ENCODE results near the gene KLRC1. TPM values are rescaled to one million over a fixed set of nuclear protein-coding genes. Genes with fewer than 3 reads are reported as not detected.

Gene KLRC1
- total and polyA plus RNA-seq, 2 of the 8 experiments (the other 6 are each of a cell fraction or from before 2014, with no cell fraction given) = not detected

- no peak overlapping the region; a peak in 1 of 8 replicates for H3K4me3 ChIP-seq (ENCODE audit: extremely low read depth in 1 of 4, insufficient read depth in 2 of 4, low read depth in 3 of 4, low read length in 4 of 4)
- ChIA-PET POLR2A (ENCODE audit: partially characterized antibody) (interaction anchor here (1.2 kb wide), 1 partner anchor 100 kb away, joined by 3 read pairs; no protein-coding TSS in a partner anchor), CTCF (ENCODE audit: partially characterized antibody) (interaction anchor here (1.0 to 1.2 kb wide), 2 partner anchors 9 to 46 kb away, joined by 3 read pairs; no protein-coding TSS in a partner anchor)
- no peaks in the 10 kb centered on the region for H4K20me1 ChIP-seq (replicated peaks in 1 of 2; ENCODE audit: control insufficient read depth in 1 of 2, insufficient read depth in 2 of 2, low read length in 2 of 2)
- no peak overlapping the region for H2BK15ac ChIP-seq (ENCODE audit: low read length)
- H3K4me1 ChIP-seq (replicated peaks in 1 of 4; ENCODE audit: control insufficient read depth in 3 of 4, insufficient read depth in 4 of 4, low read length in 3 of 4) = peaks cover 0 to 3% (median 0%) of the 10 kb centered on the region in 4 experiments; a peak in 1 of 7 replicates
- no peaks in the 10 kb centered on the region for H3K79me1 ChIP-seq (ENCODE audit: low read depth, low read length)
- H3K9me3 ChIP-seq (ENCODE audit: insufficient read depth in 2 of 2, low read depth in 1 of 2, low read length in 1 of 2) = 0 out of 4 replicates have a peak, but pooled peaks cover 0 to 3% of the 10 kb centered on the region in 2 experiments
- no peak overlapping the region for H4K5ac ChIP-seq (ENCODE audit: insufficient read length, low read depth, low read length)
- H4K91ac ChIP-seq (replicated peaks; ENCODE audit: insufficient read length, low read length) = no peak overlapping the region
- H2AK5ac ChIP-seq (ENCODE audit: low read depth, low read length) = no peak overlapping the region
- no peak overlapping the region for H4K8ac ChIP-seq (ENCODE audit: extremely low read depth, insufficient read depth, low read length)
- no peak overlapping the region for H3K23ac ChIP-seq (ENCODE audit: insufficient read length)
- no peaks in the 10 kb centered on the region for H3K79me2 ChIP-seq (ENCODE audit: control insufficient read depth in 1 of 2, insufficient read depth in 2 of 2, low read length in 2 of 2)
- no peaks in the 10 kb centered on the region for H3K36me3 ChIP-seq (ENCODE audit: control insufficient read depth in 2 of 4, insufficient read depth in 4 of 4, low read length in 3 of 4)
- H3K18ac ChIP-seq (ENCODE audit: extremely low read depth, low read length) = peak overlapping the region; percentile 82; the same call in 1 of the 2 replicates
- H3K4ac ChIP-seq (replicated peaks; ENCODE audit: insufficient read length, low read depth, low read length) = no peak overlapping the region
- 78% methylated on average over 3 of the region's 3 CpGs; no CpG with 5 or more reads in 1 of the 2 experiments for WGBS, 2 experiments (ENCODE audit: extremely low coverage in 1 of 2, insufficient coverage in 1 of 2, insufficient read length in 1 of 2, insufficient replicate concordance in 2 of 2, low coverage in 1 of 2, low lambda C conversion rate in 2 of 2, missing lambda C conversion rate in 1 of 2)
- peaks cover 0 to 2% (median 0%) of the 10 kb centered on the region in 4 experiments; a peak in 1 of 7 replicates for H3K27me3 ChIP-seq (replicated peaks in 1 of 4; ENCODE audit: control insufficient read depth in 3 of 4, extremely low read depth in 1 of 4, insufficient read depth in 3 of 4, low read length in 3 of 4)
- no peak overlapping the region for H2BK12ac ChIP-seq (ENCODE audit: low read depth, low read length)
- H3K23me2 ChIP-seq (ENCODE audit: low read depth, low read length) = no peaks in the 10 kb centered on the region
- no peak overlapping the region; a peak in 1 of 7 replicates for H3K9ac ChIP-seq (replicated peaks in 1 of 4; ENCODE audit: extremely low read depth in 1 of 4, low read depth in 3 of 4, low read length in 3 of 4)
- H2BK20ac ChIP-seq (ENCODE audit: low read length) = peak overlapping the region; percentile 34; the same call in 1 of the 2 replicates
- DNase-seq (ENCODE audit: low read depth in 1 of 2, low spot score in 2 of 2) = peak in 1 of 2 experiments; percentile 10
- H2BK120ac ChIP-seq (replicated peaks; ENCODE audit: low read depth, low read length) = no peak overlapping the region
- no peak overlapping the region for H3K56ac ChIP-seq (replicated peaks; ENCODE audit: insufficient read length, low read depth, low read length)
- H3K14ac ChIP-seq (ENCODE audit: insufficient read length) = no peak overlapping the region
- TF ChIP-seq TAF1 (IDR thresholded peaks at IDR 0.05; ENCODE audit: low read depth, low read length) = 0 out of 2 replicates have a peak, but pooled peaks have one; percentile 19
- 0 out of 2 replicates have a peak, but pooled peaks have one; percentile 48 for TF ChIP-seq YY1 (IDR thresholded peaks at IDR 0.05; ENCODE audit: low read depth, low read length)
- no peak for TF ChIP-seq NRF1 (IDR thresholded peaks at IDR 0.05; ENCODE audit: low read depth, low read length)
- peak in 1 of 2 experiments; percentile 35; a peak in 1 of 3 replicates for TF ChIP-seq POLR2A (IDR thresholded peaks at IDR 0.05; ENCODE audit: control extremely low read depth in 1 of 2, low read depth in 2 of 2, low read length in 2 of 2)
- no peak for TF ChIP-seq ATF2 (IDR thresholded peaks at IDR 0.05; ENCODE audit: low read length)
- FAIRE-seq = peak; percentile 90
- 0 out of 2 replicates have a peak overlapping the region, but pooled peaks have one; percentile 19 for H3K27ac ChIP-seq (ENCODE audit: low read depth, low read length)
- no peak overlapping the region for H2BK5ac ChIP-seq (ENCODE audit: low read depth, low read length)
- H2AFZ ChIP-seq (ENCODE audit: low read length) = peak overlapping the region; percentile 78; the same call in 1 of the 2 replicates
- peak overlapping the region; percentile 43 to 48; a peak in 2 of 4 replicates for H3K4me2 ChIP-seq (ENCODE audit: insufficient read depth in 1 of 2, low read depth in 2 of 2, low read length in 2 of 2)
These were observed 4.6 kb upstream of the KLRC1 start for GRCh38 chr12:10457760-10458159.
